ENCODE data around the gene IGSF22. TPM values are rescaled to one million over a fixed set of nuclear protein-coding genes. Genes with fewer than 3 reads are reported as not detected.

The IGSF22 gene
- total RNA-seq, 1 donor from 2014 or later = 2.3 TPM

- no peaks in the 10 kb centered on the region for H3K9me3 ChIP-seq
- H3K27me3 ChIP-seq (ENCODE audit: low read depth) = no peaks in the 10 kb centered on the region
- DNase-seq = no peak
- H3K27ac ChIP-seq = no peak overlapping the region
- H3K4me3 ChIP-seq = peak overlapping the region; percentile 68
- no peaks in the 10 kb centered on the region for H3K36me3 ChIP-seq
- ATAC-seq = no peak
- H3K4me1 ChIP-seq = peaks cover 18% of the 10 kb centered on the region
- intact Hi-C loops (cut with DNase I) = no loop called here
- peak; percentile 18 for TF ChIP-seq CTCF (IDR thresholded peaks at IDR 0.05)
Observed at GRCh38 chr11:18722293-18722637, 3.7 kb downstream of the IGSF22 start.

- H3K27me3 ChIP-seq (ENCODE audit: low read depth) = no peaks in the 10 kb centered on the region
- peak overlapping the region; percentile 58 for H3K27ac ChIP-seq
- no peaks in the 10 kb centered on the region for H3K9me3 ChIP-seq
- intact Hi-C loops (cut with DNase I) = no loop called here
- no peaks in the 10 kb centered on the region for H3K36me3 ChIP-seq
- TF ChIP-seq CTCF (IDR thresholded peaks at IDR 0.05) = peak; percentile 81
- peak; percentile 55 for DNase-seq
- H3K4me3 ChIP-seq = peak overlapping the region; percentile 68
- peaks cover 18% of the 10 kb centered on the region for H3K4me1 ChIP-seq
- peak; percentile 68 to 87 for ATAC-seq
Observed at GRCh38 chr11:18721561-18722292, 4.3 kb downstream of the IGSF22 start.

GRCh38 chr11:18720808-18721560 lies 5.0 kb downstream of the IGSF22 start:
- Histone ChIP-seq H3K4me3 (peak overlapping the region; percentile 68), H3K27ac (peak overlapping the region; percentile 58), H3K27me3 (ENCODE audit: low read depth) (no peaks in the 10 kb centered on the region), H3K4me1 (peaks cover 18% of the 10 kb centered on the region), H3K36me3 (no peaks in the 10 kb centered on the region), H3K9me3 (no peaks in the 10 kb centered on the region)
- peak; percentile 92 to 97 for ATAC-seq
- intact Hi-C loops (cut with DNase I) = no loop called here
- TF ChIP-seq CTCF (IDR thresholded peaks at IDR 0.05) = no peak
- DNase-seq = peak; percentile 84

- no peaks in the 10 kb centered on the region for H3K36me3 ChIP-seq
- no peaks in the 10 kb centered on the region for H3K9me3 ChIP-seq
- peak overlapping the region; percentile 68 for H3K4me3 ChIP-seq
- DNase-seq = no peak
- intact Hi-C loops (cut with DNase I) = no loop called here
- H3K27ac ChIP-seq = peak overlapping the region; percentile 58
- TF ChIP-seq CTCF (IDR thresholded peaks at IDR 0.05) = no peak
- ATAC-seq = no peak
- peaks cover 18% of the 10 kb centered on the region for H3K4me1 ChIP-seq
- H3K27me3 ChIP-seq (ENCODE audit: low read depth) = no peaks in the 10 kb centered on the region
Observed at GRCh38 chr11:18720091-18720807, 5.7 kb downstream of the IGSF22 start.

- Histone ChIP-seq H3K4me1 (peaks cover 1% of the 10 kb centered on the region), H3K27ac (no peak overlapping the region), H3K9me3 (no peaks in the 10 kb centered on the region), H3K4me3 (no peak overlapping the region), H3K27me3 (ENCODE audit: low read depth) (no peaks in the 10 kb centered on the region), H3K36me3 (no peaks in the 10 kb centered on the region)
- no peak for TF ChIP-seq CTCF (IDR thresholded peaks at IDR 0.05)
- intact Hi-C loops (cut with DNase I) = no loop called here
- no peak for DNase-seq
- no peak for ATAC-seq
Observed at GRCh38 chr11:18715476-18715875, 10.5 kb downstream of the IGSF22 start.
